HUES64 (cell line): ENCODE data around the gene RPS2.
"Not testable (repeated sequence)": the region's sequence is repeated elsewhere in the genome, so short reads cannot be mapped to it uniquely, and the experiment has no call there.

Experiments used
- H3K27ac ChIP-seq: 2 replicates; pipeline ENCODE4 v1.7.0; 2013; ENCODE audit warnings: low read depth, low read length, inconsistent platforms
- H3K27me3 ChIP-seq: 2 replicates; pipeline ENCODE4 v1.6.1; 2013; ENCODE audit warnings: mild to moderate bottlenecking, low read length; ENCODE audit not compliant: insufficient read depth
- H3K36me3 ChIP-seq: 2 replicates; pipeline ENCODE4 v1.6.1; 2013; ENCODE audit warnings: mild to moderate bottlenecking, low read length; ENCODE audit not compliant: insufficient read depth
- H3K4me1 ChIP-seq: 2 replicates; pipeline ENCODE4 v1.6.1; 2013; ENCODE audit warnings: mild to moderate bottlenecking, low read length, moderate library complexity; ENCODE audit not compliant: insufficient read depth
- H3K4me3 ChIP-seq: 2 replicates; pipeline ENCODE4 v1.5.1; 2013; ENCODE audit warnings: mild to moderate bottlenecking, low read length, moderate library complexity
- H3K9ac ChIP-seq: 2 replicates; pipeline ENCODE4 v1.6.1; 2013; ENCODE audit warnings: mild to moderate bottlenecking, low read depth, low read length
- H3K9me3 ChIP-seq: 2 replicates; pipeline ENCODE4 v1.6.1; 2013; ENCODE audit warnings: low read depth, low read length; ENCODE audit not compliant: insufficient read depth
- WGBS: fragments of 150-250, 120-280 bp; methylation state at CpG from one replicate; pipeline ENCODE4 v1.1.7; 2013; ENCODE audit warnings: missing lambda C conversion rate; 5-methylcytosine and 5-hydroxymethylcytosine counted together

The RPS2 gene

DNA sequence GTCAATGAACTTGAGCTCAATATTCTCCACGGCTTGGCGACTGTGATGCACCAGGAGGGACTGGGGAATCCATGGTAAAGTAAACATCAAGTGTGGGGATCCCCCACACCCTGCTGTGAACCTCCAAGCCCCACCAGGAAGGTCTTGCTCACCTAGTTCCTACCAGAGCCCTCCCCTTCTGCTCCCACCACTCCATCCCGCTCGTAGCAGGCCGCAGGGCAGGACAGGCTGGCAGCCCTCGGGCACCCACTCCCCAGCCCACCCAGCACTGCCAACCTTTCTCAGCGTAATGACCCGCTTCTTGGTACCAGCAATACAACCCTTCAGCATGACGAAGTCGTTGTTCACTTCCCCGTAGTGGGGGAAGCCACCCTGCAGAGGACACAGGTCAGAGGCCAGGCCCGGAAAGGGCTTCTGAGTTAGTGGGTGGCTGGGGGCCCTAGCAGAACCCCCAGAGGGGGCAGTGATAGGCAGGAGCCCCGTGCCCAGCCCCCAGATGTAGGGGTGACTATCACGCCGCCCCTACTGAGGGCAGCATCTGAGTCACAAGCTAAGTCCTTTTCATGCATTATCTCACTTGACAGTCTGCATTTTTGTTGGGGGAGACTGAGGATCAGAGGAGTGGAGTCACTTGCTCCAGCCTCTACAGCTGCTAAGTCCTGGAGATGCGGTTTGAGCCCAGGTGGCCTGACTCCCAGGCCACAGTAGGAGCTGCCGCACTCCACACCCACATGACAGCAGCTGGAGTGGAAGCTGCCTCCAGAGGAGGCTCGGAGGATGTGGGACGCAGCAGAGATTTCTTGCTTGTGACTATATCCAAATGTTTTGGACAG lies 18.9 kb downstream of the RPS2 start:
- H3K36me3 ChIP-seq, result peaks cover 2% of the 10 kb centered on the region
- 0 out of 2 replicates have a peak, but pooled peaks cover 5% of the 10 kb centered on the region for H3K4me1 ChIP-seq
- H3K4me3 ChIP-seq, result no peak overlapping the region
- 91% methylated on average over 19 of the region's 19 CpGs for WGBS
- H3K9me3 ChIP-seq, result no peaks in the 10 kb centered on the region
- peaks cover 5% of the 10 kb centered on the region; the same call in 1 of the 2 replicates for H3K27me3 ChIP-seq
- no peak overlapping the region for H3K27ac ChIP-seq
- H3K9ac ChIP-seq, result no peak overlapping the region

GRCh38 chr16:1944612-1945199 lies 19.9 kb downstream of the RPS2 start:
- H3K36me3 ChIP-seq, result peaks cover 8% of the 10 kb centered on the region
- H3K27ac ChIP-seq, result no peak overlapping the region
- H3K27me3 ChIP-seq, result peaks cover 5% of the 10 kb centered on the region; the same call in 1 of the 2 replicates
- 0 out of 2 replicates have a peak, but pooled peaks cover 5% of the 10 kb centered on the region for H3K4me1 ChIP-seq
- no peak overlapping the region for H3K4me3 ChIP-seq
- no peak overlapping the region for H3K9ac ChIP-seq
- H3K9me3 ChIP-seq, result no peaks in the 10 kb centered on the region
- 87% methylated on average over 20 of the region's 21 CpGs for WGBS

- H3K9me3 ChIP-seq, result no peaks in the 10 kb centered on the region
- H3K4me3 ChIP-seq, result peak within 1 kb of the TSS; percentile 71
- peaks cover 5% of the 10 kb centered on the region; the same call in 1 of the 2 replicates for H3K27me3 ChIP-seq
- peaks cover 20% of the 10 kb centered on the region for H3K36me3 ChIP-seq
- 0 out of 2 replicates have a peak, but pooled peaks cover 5% of the 10 kb centered on the region for H3K4me1 ChIP-seq
- no peak within 1 kb of the TSS for H3K27ac ChIP-seq
- H3K9ac ChIP-seq, result peak within 1 kb of the TSS; percentile 37
- WGBS, result 5% methylated on average over 77 of the region's 77 CpGs
These were observed 21.6 kb downstream of the RPS2 start, which contains the start of gene MSRB1 for GRCh38 chr16:1942810-1943726. MSRB1 (minus strand) TSS chr16:1943199; CDS start chr16:1943156, 43 bp downstream.

- WGBS, result 34% methylated on average over 14 of the region's 17 CpGs
- H3K36me3 ChIP-seq, result peaks cover 21% of the 10 kb centered on the region
- H3K27me3 ChIP-seq, result peaks cover 5% of the 10 kb centered on the region; the same call in 1 of the 2 replicates
- no peaks in the 10 kb centered on the region for H3K9me3 ChIP-seq
- peak overlapping the region; percentile 71 for H3K4me3 ChIP-seq
- H3K4me1 ChIP-seq, result 0 out of 2 replicates have a peak, but pooled peaks cover 5% of the 10 kb centered on the region
- H3K9ac ChIP-seq, result peak overlapping the region; percentile 37
- no peak overlapping the region for H3K27ac ChIP-seq
These were observed 22.4 kb downstream of the RPS2 start for GRCh38 chr16:1942047-1942809.

DNA sequence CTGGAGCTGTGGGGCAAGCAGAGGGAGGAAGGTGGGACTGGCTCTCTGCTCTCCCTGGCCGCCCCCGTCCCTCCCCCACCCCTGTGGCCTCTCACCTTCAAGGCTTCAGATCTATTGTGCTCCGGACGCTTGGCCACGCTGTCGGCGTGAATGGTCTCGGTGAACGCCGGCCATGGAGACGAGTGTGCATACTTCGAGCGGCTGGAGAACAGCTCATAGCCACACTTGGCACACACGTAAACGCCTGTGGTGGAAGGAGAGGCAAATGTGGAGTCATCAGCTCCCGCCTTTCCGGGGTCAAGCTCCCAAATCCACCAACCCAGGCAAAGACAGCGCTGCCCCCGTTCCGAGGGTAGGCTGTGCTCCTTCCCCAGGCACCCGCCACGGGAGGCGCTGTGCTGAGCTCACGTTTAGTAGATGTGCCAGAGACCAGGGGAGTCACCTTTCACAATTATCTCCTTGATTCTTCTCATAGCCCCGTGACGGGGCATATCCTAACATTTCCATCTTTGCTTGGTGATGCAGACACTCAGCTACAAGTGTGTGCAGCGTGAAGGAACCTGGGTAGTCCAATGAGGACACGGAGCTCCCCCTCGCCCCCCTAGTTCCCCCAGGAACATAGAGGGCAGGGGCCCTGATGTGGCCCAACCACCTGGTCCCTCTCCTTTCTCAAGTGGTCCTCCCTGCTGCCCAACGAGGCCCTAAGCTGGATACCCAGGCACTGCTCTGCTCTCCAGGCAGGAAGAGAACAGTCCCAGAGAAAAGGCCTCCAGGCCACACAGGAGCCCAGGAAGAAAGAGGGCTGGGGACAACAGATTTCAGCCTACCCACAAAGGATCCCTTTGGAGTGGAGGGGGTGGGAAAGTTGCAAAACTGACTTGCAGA lies 23.2 kb downstream of the RPS2 start:
- WGBS, result 84% methylated on average over 30 of the region's 30 CpGs
- no peak overlapping the region for H3K9ac ChIP-seq
- H3K36me3 ChIP-seq, result peaks cover 21% of the 10 kb centered on the region
- no peaks in the 10 kb centered on the region for H3K9me3 ChIP-seq
- peaks cover 5% of the 10 kb centered on the region; the same call in 1 of the 2 replicates for H3K27me3 ChIP-seq
- peak overlapping the region; percentile 71; the same call in 1 of the 2 replicates for H3K4me3 ChIP-seq
- no peak overlapping the region for H3K27ac ChIP-seq
- 0 out of 2 replicates have a peak, but pooled peaks cover 5% of the 10 kb centered on the region for H3K4me1 ChIP-seq

GRCh38 chr16:1940273-1941161 lies 24.1 kb downstream of the RPS2 start:
- no peak overlapping the region for H3K4me3 ChIP-seq
- no peak overlapping the region for H3K9ac ChIP-seq
- no peaks in the 10 kb centered on the region for H3K9me3 ChIP-seq
- H3K4me1 ChIP-seq, result 0 out of 2 replicates have a peak, but pooled peaks cover 5% of the 10 kb centered on the region
- peaks cover 5% of the 10 kb centered on the region; the same call in 1 of the 2 replicates for H3K27me3 ChIP-seq
- H3K27ac ChIP-seq, result no peak overlapping the region
- H3K36me3 ChIP-seq, result peaks cover 21% of the 10 kb centered on the region
- WGBS, result 96% methylated on average over 23 of the region's 23 CpGs

DNA sequence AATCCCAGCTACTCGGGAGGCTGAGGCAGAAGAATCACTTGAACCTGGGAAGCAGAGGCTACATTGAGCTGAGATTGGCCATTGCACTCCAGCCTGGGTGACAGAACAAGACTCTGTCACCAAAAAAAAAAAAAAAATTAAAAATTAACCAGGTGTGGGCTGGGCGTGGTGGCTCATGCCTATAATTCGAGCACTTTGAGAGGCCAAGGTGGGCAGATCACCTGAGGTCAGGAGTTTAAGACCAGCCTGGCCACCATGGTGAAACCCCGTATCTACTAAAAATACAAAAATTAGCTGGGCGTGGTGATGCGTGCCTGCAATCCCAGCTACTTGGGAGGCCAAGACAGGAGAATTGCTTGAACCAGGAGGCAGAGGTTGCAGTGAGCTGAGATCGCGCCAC lies 24.8 kb downstream of the RPS2 start:
- not testable (repeated sequence) for H3K9ac ChIP-seq, H3K9me3 ChIP-seq, H3K4me1 ChIP-seq, H3K27me3 ChIP-seq, H3K4me3 ChIP-seq, H3K27ac ChIP-seq
- H3K36me3 ChIP-seq, result peaks cover 21% of the 10 kb centered on the region
- WGBS, result 95% methylated on average over 8 of the region's 8 CpGs

DNA sequence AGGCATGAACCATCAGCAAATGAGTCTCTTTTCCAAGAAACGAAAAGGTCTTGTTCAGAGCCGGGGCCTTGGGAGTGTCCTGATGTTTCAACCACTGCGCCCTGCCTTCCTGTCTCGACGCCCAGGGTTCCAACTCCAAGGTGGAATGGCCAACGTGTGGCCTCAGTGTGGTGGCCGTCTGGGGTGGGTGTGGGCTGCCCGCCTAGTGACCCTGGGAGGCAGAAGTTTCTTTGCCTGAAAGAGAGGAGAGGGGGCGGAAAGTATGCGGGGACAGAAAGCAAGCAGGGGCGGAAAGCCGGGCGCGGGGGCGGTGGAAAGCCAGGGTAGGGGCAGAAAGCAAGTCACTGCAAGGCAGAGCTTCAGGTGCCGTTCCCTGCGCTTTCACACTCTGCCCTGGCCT lies 25.7 kb downstream of the RPS2 start:
- H3K27me3 ChIP-seq, result peaks cover 5% of the 10 kb centered on the region; the same call in 1 of the 2 replicates
- H3K27ac ChIP-seq, result no peak overlapping the region
- H3K4me3 ChIP-seq, result no peak overlapping the region
- 95% methylated on average over 17 of the region's 17 CpGs for WGBS
- no peak overlapping the region for H3K9ac ChIP-seq
- H3K36me3 ChIP-seq, result peaks cover 21% of the 10 kb centered on the region
- H3K9me3 ChIP-seq, result no peaks in the 10 kb centered on the region
- 0 out of 2 replicates have a peak, but pooled peaks cover 5% of the 10 kb centered on the region for H3K4me1 ChIP-seq

DNA sequence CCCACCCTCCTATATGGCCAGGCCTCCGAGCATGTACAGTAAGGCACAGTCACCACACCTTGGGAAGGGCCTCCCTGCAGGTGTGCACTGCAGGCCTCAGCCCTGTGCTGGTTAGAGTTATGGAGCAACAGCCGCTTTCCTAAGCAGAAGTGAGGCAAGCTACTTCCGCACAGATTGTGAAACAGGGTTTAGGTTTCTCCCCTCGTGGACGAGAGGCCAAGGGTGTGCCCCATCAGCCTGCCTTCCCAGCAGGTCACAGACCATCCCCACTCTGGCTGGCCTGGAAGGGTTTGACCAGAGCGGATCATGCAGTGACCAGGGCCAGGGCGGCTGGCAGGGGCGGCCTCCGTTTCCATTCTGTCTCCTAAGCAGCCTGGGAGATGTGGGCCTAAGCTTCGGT lies 26.3 kb downstream of the RPS2 start:
- WGBS, result 96% methylated on average over 10 of the region's 10 CpGs
- Histone ChIP-seq H3K36me3 (peaks cover 21% of the 10 kb centered on the region), H3K27ac (no peak overlapping the region), H3K4me3 (no peak overlapping the region), H3K27me3 (peaks cover 5% of the 10 kb centered on the region; the same call in 1 of the 2 replicates), H3K9me3 (no peaks in the 10 kb centered on the region), H3K9ac (no peak overlapping the region), H3K4me1 (0 out of 2 replicates have a peak, but pooled peaks cover 5% of the 10 kb centered on the region)
